Measurements from ENCODE around the gene SH3YL1.

SH3YL1 gene

DNA sequence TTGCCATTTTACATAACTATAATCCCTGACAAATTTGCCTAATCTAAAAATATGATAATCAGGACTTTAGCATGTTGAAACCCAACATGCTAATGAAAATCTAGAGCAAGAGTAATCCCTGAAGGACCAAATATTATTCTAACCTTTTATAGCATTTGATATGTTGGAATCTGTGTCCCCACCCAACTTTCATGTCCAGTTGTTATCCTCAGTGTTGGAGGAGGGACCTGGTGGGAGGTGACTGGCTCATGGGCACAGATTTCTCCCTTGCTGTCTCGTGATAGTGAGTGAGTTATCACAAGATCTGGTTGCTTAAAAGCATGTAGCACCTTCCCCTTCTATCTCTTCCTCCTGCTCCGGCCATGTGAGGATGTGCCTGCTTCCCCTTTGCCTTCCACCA is 59.8 kb downstream of the SH3YL1 start:
- Histone ChIP-seq H3K79me1 (replicated peaks; ENCODE audit: low read length, poor library complexity, severe bottlenecking) (no peaks in the 10 kb centered on the region), H3K14ac (ENCODE audit: low read length in 2 of 2) (no peak overlapping the region), H3K9me3 (ENCODE audit: control insufficient read depth, low read length) (no peaks in the 10 kb centered on the region), H2BK15ac (ENCODE audit: low read depth, poor library complexity, severe bottlenecking) (no peak overlapping the region), H3K4ac (ENCODE audit: low read depth in 1 of 2, low read length in 2 of 2) (no peak overlapping the region), H2BK12ac (ENCODE audit: low read length in 2 of 2) (no peak overlapping the region), H4K8ac (ENCODE audit: low read length) (no peak overlapping the region), H2AK5ac (ENCODE audit: low read length, severe bottlenecking) (no peak overlapping the region), H3K27me3 (ENCODE audit: control insufficient read depth in 1 of 2, insufficient read depth in 1 of 2, low read length in 2 of 2) (no peaks in the 10 kb centered on the region), H3K27ac (ENCODE audit: low read length, poor library complexity, severe bottlenecking) (no peak overlapping the region), H3K4me1 (ENCODE audit: control insufficient read depth, insufficient read depth, low read depth, low read length) (no peaks in the 10 kb centered on the region), H3K9ac (ENCODE audit: low read length) (no peak overlapping the region), H2BK120ac (ENCODE audit: low read depth, low read length) (no peak overlapping the region), H3K18ac (ENCODE audit: low read depth in 1 of 2, low read length in 2 of 2) (no peak overlapping the region), H4K91ac (ENCODE audit: low read length) (no peak overlapping the region), H3K4me3 (ENCODE audit: insufficient read depth in 1 of 2, low read depth in 1 of 2, low read length in 2 of 2) (no peak overlapping the region), H3K23ac (ENCODE audit: low read length in 2 of 2) (no peak overlapping the region), H3K36me3 (ENCODE audit: control insufficient read depth in 1 of 2, insufficient read depth in 2 of 2, low read depth in 1 of 2, low read length in 2 of 2) (no peaks in the 10 kb centered on the region), H2BK5ac (ENCODE audit: low read depth, low read length, poor library complexity, severe bottlenecking) (no peak overlapping the region), H2AFZ (ENCODE audit: low read depth, low read length) (no peak overlapping the region), H3K4me2 (ENCODE audit: low read length, poor library complexity, severe bottlenecking) (no peak overlapping the region)
- 68% methylated on average over 2 of the region's 2 CpGs for WGBS
- DNase-seq, result no peak

DNA sequence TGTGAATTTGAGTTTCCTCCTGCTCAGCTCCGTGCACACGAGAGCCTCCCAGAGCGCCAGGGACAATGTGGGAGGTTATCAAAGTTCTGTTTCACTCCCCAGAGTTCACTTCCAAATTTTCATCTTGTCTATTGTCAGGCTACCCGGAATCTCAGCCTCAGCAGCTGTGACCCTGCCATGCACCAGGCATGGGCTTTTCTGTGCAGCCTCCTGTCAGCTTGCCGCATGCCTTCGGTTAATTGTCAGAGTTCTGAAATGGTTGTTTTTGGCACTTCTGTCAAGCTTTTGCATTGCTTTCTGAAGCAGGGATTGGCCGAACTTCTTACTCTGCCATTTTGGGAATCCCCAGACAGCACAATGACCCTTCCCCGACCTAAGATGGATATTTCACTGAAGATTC is 60.4 kb downstream of the SH3YL1 start:
- no peak overlapping the region for H3K27ac ChIP-seq (ENCODE audit: low read length, poor library complexity, severe bottlenecking)
- no peak for DNase-seq
- H2AK5ac ChIP-seq (ENCODE audit: low read length, severe bottlenecking), result no peak overlapping the region
- H2BK5ac ChIP-seq (ENCODE audit: low read depth, low read length, poor library complexity, severe bottlenecking), result no peak overlapping the region
- H2BK12ac ChIP-seq (ENCODE audit: low read length in 2 of 2), result no peak overlapping the region
- no peaks in the 10 kb centered on the region for H3K27me3 ChIP-seq (ENCODE audit: control insufficient read depth in 1 of 2, insufficient read depth in 1 of 2, low read length in 2 of 2)
- H3K4me3 ChIP-seq (ENCODE audit: insufficient read depth in 1 of 2, low read depth in 1 of 2, low read length in 2 of 2), result no peak overlapping the region
- H3K9me3 ChIP-seq (ENCODE audit: control insufficient read depth, low read length), result no peaks in the 10 kb centered on the region
- H2BK120ac ChIP-seq (ENCODE audit: low read depth, low read length), result no peak overlapping the region
- no peaks in the 10 kb centered on the region for H3K79me1 ChIP-seq (replicated peaks; ENCODE audit: low read length, poor library complexity, severe bottlenecking)
- no peak overlapping the region for H3K18ac ChIP-seq (ENCODE audit: low read depth in 1 of 2, low read length in 2 of 2)
- H4K91ac ChIP-seq (ENCODE audit: low read length), result no peak overlapping the region
- 75% methylated on average over 7 of the region's 8 CpGs for WGBS
- no peak overlapping the region for H2AFZ ChIP-seq (ENCODE audit: low read depth, low read length)
- H3K36me3 ChIP-seq (ENCODE audit: control insufficient read depth in 1 of 2, insufficient read depth in 2 of 2, low read depth in 1 of 2, low read length in 2 of 2), result no peaks in the 10 kb centered on the region
- H4K8ac ChIP-seq (ENCODE audit: low read length), result no peak overlapping the region
- no peak overlapping the region for H3K9ac ChIP-seq (ENCODE audit: low read length)
- H3K4me1 ChIP-seq (ENCODE audit: control insufficient read depth, insufficient read depth, low read depth, low read length), result no peaks in the 10 kb centered on the region
- H3K4ac ChIP-seq (ENCODE audit: low read depth in 1 of 2, low read length in 2 of 2), result no peak overlapping the region
- H3K23ac ChIP-seq (ENCODE audit: low read length in 2 of 2), result no peak overlapping the region
- H2BK15ac ChIP-seq (ENCODE audit: low read depth, poor library complexity, severe bottlenecking), result no peak overlapping the region
- no peak overlapping the region for H3K14ac ChIP-seq (ENCODE audit: low read length in 2 of 2)
- no peak overlapping the region for H3K4me2 ChIP-seq (ENCODE audit: low read length, poor library complexity, severe bottlenecking)

DNA sequence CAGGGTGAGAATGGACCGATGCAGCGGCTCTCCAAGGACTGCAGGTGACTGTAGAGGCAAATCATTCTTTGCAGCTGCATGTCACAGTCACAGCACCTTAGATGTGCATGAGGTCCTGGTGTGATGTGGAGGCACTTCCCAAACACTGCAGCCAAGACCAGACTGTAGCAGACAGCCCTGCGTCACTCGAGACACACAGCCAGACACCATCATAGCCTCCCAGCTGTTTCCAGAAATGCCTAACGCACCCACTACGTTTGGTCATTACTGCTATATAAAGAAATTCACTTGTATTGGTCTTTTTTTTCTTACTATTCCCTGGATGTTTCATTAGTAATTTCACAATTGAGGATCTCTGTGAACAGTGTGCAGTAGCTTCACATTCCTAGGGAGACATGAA is 60.9 kb downstream of the SH3YL1 start:
- Histone ChIP-seq H2BK12ac (ENCODE audit: low read length in 2 of 2) (no peak overlapping the region), H2BK120ac (ENCODE audit: low read depth, low read length) (no peak overlapping the region), H2AFZ (ENCODE audit: low read depth, low read length) (no peak overlapping the region), H4K91ac (ENCODE audit: low read length) (no peak overlapping the region), H3K27me3 (ENCODE audit: control insufficient read depth in 1 of 2, insufficient read depth in 1 of 2, low read length in 2 of 2) (no peaks in the 10 kb centered on the region), H2AK5ac (ENCODE audit: low read length, severe bottlenecking) (no peak overlapping the region), H3K14ac (ENCODE audit: low read length in 2 of 2) (no peak overlapping the region), H3K4me3 (ENCODE audit: insufficient read depth in 1 of 2, low read depth in 1 of 2, low read length in 2 of 2) (no peak overlapping the region), H3K23ac (ENCODE audit: low read length in 2 of 2) (no peak overlapping the region), H3K4me2 (ENCODE audit: low read length, poor library complexity, severe bottlenecking) (no peak overlapping the region), H3K36me3 (ENCODE audit: control insufficient read depth in 1 of 2, insufficient read depth in 2 of 2, low read depth in 1 of 2, low read length in 2 of 2) (no peaks in the 10 kb centered on the region), H3K4me1 (ENCODE audit: control insufficient read depth, insufficient read depth, low read depth, low read length) (no peaks in the 10 kb centered on the region), H3K79me1 (replicated peaks; ENCODE audit: low read length, poor library complexity, severe bottlenecking) (no peaks in the 10 kb centered on the region), H3K27ac (ENCODE audit: low read length, poor library complexity, severe bottlenecking) (no peak overlapping the region), H4K8ac (ENCODE audit: low read length) (no peak overlapping the region), H3K9ac (ENCODE audit: low read length) (no peak overlapping the region), H2BK15ac (ENCODE audit: low read depth, poor library complexity, severe bottlenecking) (no peak overlapping the region), H2BK5ac (ENCODE audit: low read depth, low read length, poor library complexity, severe bottlenecking) (no peak overlapping the region), H3K4ac (ENCODE audit: low read depth in 1 of 2, low read length in 2 of 2) (no peak overlapping the region), H3K18ac (ENCODE audit: low read depth in 1 of 2, low read length in 2 of 2) (no peak overlapping the region), H3K9me3 (ENCODE audit: control insufficient read depth, low read length) (no peaks in the 10 kb centered on the region)
- DNase-seq, result no peak
- 91% methylated on average over 2 of the region's 6 CpGs for whole genome bisulfite sequencing

DNA sequence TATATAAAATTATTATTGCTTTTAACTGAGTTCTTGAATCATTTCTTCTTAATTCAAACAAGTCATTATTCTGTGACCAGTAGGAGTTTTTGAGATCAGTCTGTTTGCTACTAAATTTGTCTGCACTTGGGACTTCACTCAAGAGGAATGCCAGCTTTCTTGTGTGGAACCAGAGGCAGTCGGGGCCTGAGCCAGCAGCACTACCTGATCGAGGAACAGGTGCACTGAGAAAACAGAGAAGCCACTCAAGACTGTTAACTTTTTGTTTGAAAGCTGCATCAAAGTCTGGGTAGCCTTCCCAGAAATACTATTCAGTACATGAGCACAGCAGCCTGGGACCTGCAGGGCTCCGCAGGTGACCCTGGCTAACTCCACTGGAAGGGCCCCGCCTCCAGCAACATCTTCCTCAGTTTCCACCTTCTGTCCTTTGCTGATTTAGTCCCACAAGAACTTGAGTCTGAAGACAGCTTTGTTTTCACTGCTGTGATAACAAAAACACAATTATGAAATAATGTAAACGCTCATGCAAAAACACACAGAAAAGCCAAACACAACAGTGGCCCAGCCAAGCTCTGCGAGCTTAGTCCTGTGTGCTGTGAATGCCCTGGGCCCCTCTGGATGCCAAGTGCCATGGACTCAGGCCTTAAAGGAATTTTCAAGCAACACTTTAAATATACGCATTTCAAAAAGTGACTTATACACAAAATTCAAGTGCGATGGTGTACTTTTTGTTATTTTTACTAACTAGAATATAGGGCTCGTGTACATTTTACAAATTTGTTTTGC is 62.0 kb downstream of the SH3YL1 start:
- H3K9ac ChIP-seq (ENCODE audit: low read length), result no peak overlapping the region
- H3K4me2 ChIP-seq (ENCODE audit: low read length, poor library complexity, severe bottlenecking), result no peak overlapping the region
- H3K4me1 ChIP-seq (ENCODE audit: control insufficient read depth, insufficient read depth, low read depth, low read length), result no peaks in the 10 kb centered on the region
- H3K4me3 ChIP-seq (ENCODE audit: insufficient read depth in 1 of 2, low read depth in 1 of 2, low read length in 2 of 2), result no peak overlapping the region
- H3K14ac ChIP-seq (ENCODE audit: low read length in 2 of 2), result no peak overlapping the region
- H2BK120ac ChIP-seq (ENCODE audit: low read depth, low read length), result no peak overlapping the region
- H3K4ac ChIP-seq (ENCODE audit: low read depth in 1 of 2, low read length in 2 of 2), result no peak overlapping the region
- DNase-seq, result no peak
- H3K23ac ChIP-seq (ENCODE audit: low read length in 2 of 2), result no peak overlapping the region
- no peak overlapping the region for H3K27ac ChIP-seq (ENCODE audit: low read length, poor library complexity, severe bottlenecking)
- no peaks in the 10 kb centered on the region for H3K9me3 ChIP-seq (ENCODE audit: control insufficient read depth, low read length)
- no peak overlapping the region for H4K8ac ChIP-seq (ENCODE audit: low read length)
- no peak overlapping the region for H2AK5ac ChIP-seq (ENCODE audit: low read length, severe bottlenecking)
- no peak overlapping the region for H3K18ac ChIP-seq (ENCODE audit: low read depth in 1 of 2, low read length in 2 of 2)
- H3K36me3 ChIP-seq (ENCODE audit: control insufficient read depth in 1 of 2, insufficient read depth in 2 of 2, low read depth in 1 of 2, low read length in 2 of 2), result no peaks in the 10 kb centered on the region
- H2BK5ac ChIP-seq (ENCODE audit: low read depth, low read length, poor library complexity, severe bottlenecking), result no peak overlapping the region
- no peaks in the 10 kb centered on the region for H3K27me3 ChIP-seq (ENCODE audit: control insufficient read depth in 1 of 2, insufficient read depth in 1 of 2, low read length in 2 of 2)
- no peaks in the 10 kb centered on the region for H3K79me1 ChIP-seq (replicated peaks; ENCODE audit: low read length, poor library complexity, severe bottlenecking)
- WGBS, result 84% methylated on average over 6 of the region's 9 CpGs
- no peak overlapping the region for H2AFZ ChIP-seq (ENCODE audit: low read depth, low read length)
- no peak overlapping the region for H2BK12ac ChIP-seq (ENCODE audit: low read length in 2 of 2)
- H4K91ac ChIP-seq (ENCODE audit: low read length), result no peak overlapping the region
- H2BK15ac ChIP-seq (ENCODE audit: low read depth, poor library complexity, severe bottlenecking), result no peak overlapping the region
